HepG2 (cell line): ENCODE results near the gene SIRT7. TPM values are rescaled to one million over a fixed set of nuclear protein-coding genes. Genes with fewer than 3 reads are reported as not detected.
A peak's percentile ranks its signal among the peaks of the same experiment; 100 is the strongest.

ENCODE experiments used
- FOXC1 ChIP-seq: sonication (generic); formaldehyde crosslinking; IDR thresholded peaks from 2 replicates; pipeline ENCODE4 v1.8.0; 2022; ENCODE audit warnings: mild to moderate bottlenecking, missing genetic modification reagents, borderline replicate concordance
- HOXA3 ChIP-seq: sonication (generic); formaldehyde crosslinking; IDR thresholded peaks from 2 replicates; pipeline ENCODE4 v1.5.0; 2020; ENCODE audit warnings: missing genetic modification reagents
- MTA3 ChIP-seq: sonication (generic); formaldehyde crosslinking; IDR thresholded peaks from 2 replicates; pipeline ENCODE4 v1.4.0; 2020; ENCODE audit warnings: missing genetic modification reagents
- RBM22 ChIP-seq: fragments of 200-400 bp; formaldehyde crosslinking; optimal IDR thresholded peaks from 2 replicates; pipeline ENCODE3; 2017; ENCODE audit warnings: mild to moderate bottlenecking, low read length, moderate library complexity
- SYNCRIP ChIP-seq: fragments of 200-400 bp; formaldehyde crosslinking; IDR thresholded peaks from 2 replicates; pipeline ENCODE4 v1.6.1; 2018; ENCODE audit warnings: mild to moderate bottlenecking, low read depth, low read length; ENCODE audit not compliant: insufficient read depth
- ZFP1 ChIP-seq: IDR thresholded peaks from 2 replicates; pipeline ENCODE4 v1.6.1; 2016
- ZNF317 ChIP-seq: sonication (generic); formaldehyde crosslinking; IDR thresholded peaks from 2 replicates; pipeline ENCODE4 v1.5.0; 2020; ENCODE audit warnings: mild to moderate bottlenecking, missing genetic modification reagents
- ZNF546 ChIP-seq: sonication (generic); formaldehyde crosslinking; conservative IDR thresholded peaks from 2 replicates; pipeline ENCODE4 v1.8.1; 2023; ENCODE audit warnings: mild to moderate bottlenecking, missing genetic modification reagents
- ZNF678 ChIP-seq: sonication (generic); formaldehyde crosslinking; IDR thresholded peaks from 2 replicates; pipeline ENCODE4 v1.4.0; 2020; ENCODE audit warnings: mild to moderate bottlenecking, missing genetic modification reagents
- ZNF776 ChIP-seq: sonication (generic); formaldehyde crosslinking; IDR thresholded peaks from 2 replicates; pipeline ENCODE4 v1.4.0; 2020; ENCODE audit warnings: mild to moderate bottlenecking, missing genetic modification reagents
- ZNF891 ChIP-seq: sonication (generic); formaldehyde crosslinking; IDR thresholded peaks from 2 replicates; pipeline ENCODE4 v1.5.0; 2020; ENCODE audit warnings: mild to moderate bottlenecking, missing genetic modification reagents
- polyA plus RNA-seq, 8 experiments: library from polyadenylated mRNA; depleted of rRNA in 3 of 8; stranded (reverse) in 7 of 8; unstranded in 1 of 8; fragments of >200 nt; fragmentation: Illumina TruSeq in 4 of 8; extraction: Trizol in 4 of 8; gene quantifications; 2 replicates each; pipeline versions ENCODE4 v1.2.1 to v1.2.3, GENCODE V29; 2011 to 2016; ENCODE audit warnings: low read depth in 4 of 8, missing spikeins in 1 of 8, mixed read lengths in 1 of 8; ENCODE audit not compliant: insufficient read depth in 1 of 8
- total RNA-seq, 5 experiments: library from RNA; depleted of rRNA; stranded (reverse); fragments of >200 nt; fragmentation: Illumina TruSeq; extraction: Trizol; gene quantifications; 2 replicates each; pipeline ENCODE4 v1.2.3, GENCODE V29; 2016; ENCODE audit warnings: low read depth in 1 of 5
- TF ChIP-seq, protein P1 (sequence below): sonication (generic); formaldehyde crosslinking; IDR thresholded peaks from 2 replicates; pipeline ENCODE4 v1.4.0; 2020; ENCODE audit warnings: missing genetic modification reagents
- TF ChIP-seq, protein P2 (sequence below): sonication (generic); formaldehyde crosslinking; IDR thresholded peaks from 2 replicates; pipeline ENCODE4 v1.4.0; 2020; ENCODE audit warnings: missing genetic modification reagents
- TF ChIP-seq, protein P3 (sequence below): sonication (generic); formaldehyde crosslinking; IDR thresholded peaks from 2 replicates; pipeline ENCODE4 v1.8.1; 2022; ENCODE audit warnings: mild to moderate bottlenecking, missing genetic modification reagents
- TF ChIP-seq, protein P4 (sequence below): sonication (generic); formaldehyde crosslinking; IDR thresholded peaks from 2 replicates; pipeline ENCODE4 v1.4.0; 2020; ENCODE audit warnings: mild to moderate bottlenecking, low read depth, missing genetic modification reagents
- TF ChIP-seq, protein P5 (sequence below): sonication (generic); formaldehyde crosslinking; IDR thresholded peaks from 2 replicates; pipeline ENCODE4 v1.4.0; 2020; ENCODE audit warnings: missing genetic modification reagents
- TF ChIP-seq, protein P6 (sequence below): sonication (generic); formaldehyde crosslinking; IDR thresholded peaks from 2 replicates; pipeline ENCODE4 v1.4.0; 2020; ENCODE audit warnings: missing genetic modification reagents
- TF ChIP-seq, protein P7 (sequence below): sonication (generic); formaldehyde crosslinking; IDR thresholded peaks from 2 replicates; pipeline ENCODE4 v1.8.0; 2022; ENCODE audit warnings: mild to moderate bottlenecking, missing genetic modification reagents

Gene SIRT7
- total and polyA plus RNA-seq, 2 of the 13 experiments (the other 11 are each of a cell fraction or from before 2014, with no cell fraction given): 8.3 to 24.8 TPM

DNA sequence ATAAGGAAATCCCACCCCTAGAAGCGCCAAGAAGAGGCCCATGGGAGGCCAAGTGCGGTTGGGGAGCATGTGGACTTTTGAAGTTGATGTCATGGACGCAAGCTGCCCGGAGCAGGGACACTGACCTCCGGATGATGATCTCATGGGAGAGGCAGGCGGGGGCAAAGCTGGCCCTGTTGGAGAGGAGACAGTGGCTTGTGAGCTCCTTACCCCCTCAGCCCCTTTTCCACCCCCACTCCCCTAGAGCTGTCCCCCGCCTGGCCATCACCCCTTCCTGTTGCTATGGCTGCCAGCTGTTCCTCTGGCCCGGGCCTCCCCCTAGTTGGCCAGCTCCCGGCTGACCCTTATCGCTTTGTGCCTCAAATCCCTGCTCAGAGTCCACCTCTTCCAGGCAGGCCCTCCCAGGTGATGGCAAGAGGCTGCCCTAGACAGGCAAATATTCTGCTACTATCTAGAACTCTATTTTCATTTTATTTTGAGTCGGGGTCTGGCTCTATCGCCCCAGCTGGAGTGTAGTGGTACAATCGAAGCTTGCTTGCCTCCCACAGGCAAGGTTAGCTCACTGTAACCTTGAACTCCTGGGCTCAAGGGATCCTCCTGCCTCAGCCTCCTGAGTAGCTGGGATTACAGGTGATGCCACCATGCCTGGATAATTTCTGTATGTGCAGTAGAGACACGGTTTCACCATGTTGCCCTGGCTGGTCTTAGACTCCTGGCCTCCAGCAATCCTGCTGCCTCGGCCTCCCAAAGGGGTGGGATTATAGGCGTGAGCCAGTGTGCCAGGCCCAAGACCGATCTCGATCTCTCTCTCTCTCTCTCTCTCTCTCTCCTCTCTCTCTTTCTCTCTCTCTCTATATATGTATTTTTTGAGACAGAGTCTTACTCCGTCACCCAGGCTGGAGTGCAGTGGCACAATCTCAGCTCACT lies 36.4 kb upstream of the SIRT7 start (continued):
- TF ChIP-seq, protein P1, sequence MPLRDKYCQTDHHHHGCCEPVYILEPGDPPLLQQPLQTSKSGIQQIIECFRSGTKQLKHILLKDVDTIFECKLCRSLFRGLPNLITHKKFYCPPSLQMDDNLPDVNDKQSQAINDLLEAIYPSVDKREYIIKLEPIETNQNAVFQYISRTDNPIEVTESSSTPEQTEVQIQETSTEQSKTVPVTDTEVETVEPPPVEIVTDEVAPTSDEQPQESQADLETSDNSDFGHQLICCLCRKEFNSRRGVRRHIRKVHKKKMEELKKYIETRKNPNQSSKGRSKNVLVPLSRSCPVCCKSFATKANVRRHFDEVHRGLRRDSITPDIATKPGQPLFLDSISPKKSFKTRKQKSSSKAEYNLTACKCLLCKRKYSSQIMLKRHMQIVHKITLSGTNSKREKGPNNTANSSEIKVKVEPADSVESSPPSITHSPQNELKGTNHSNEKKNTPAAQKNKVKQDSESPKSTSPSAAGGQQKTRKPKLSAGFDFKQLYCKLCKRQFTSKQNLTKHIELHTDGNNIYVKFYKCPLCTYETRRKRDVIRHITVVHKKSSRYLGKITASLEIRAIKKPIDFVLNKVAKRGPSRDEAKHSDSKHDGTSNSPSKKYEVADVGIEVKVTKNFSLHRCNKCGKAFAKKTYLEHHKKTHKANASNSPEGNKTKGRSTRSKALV (CRISPR knock-in tag): no peak
- TF ChIP-seq ZNF891 (no peak), MTA3 (CRISPR knock-in tag) (no peak), ZNF317 (CRISPR knock-in tag) (no peak), ZNF776 (CRISPR knock-in tag) (no peak), ZFP1 (CRISPR knock-in tag) (no peak), FOXC1 (no peak), ZNF546 (CRISPR knock-in tag) (no peak), HOXA3 (CRISPR knock-in tag) (peak; percentile 8; the same call in 1 of the 2 replicates), RBM22 (peak; percentile 57), SYNCRIP (no peak), ZNF678 (CRISPR knock-in tag) (no peak)
- TF ChIP-seq, protein P2, sequence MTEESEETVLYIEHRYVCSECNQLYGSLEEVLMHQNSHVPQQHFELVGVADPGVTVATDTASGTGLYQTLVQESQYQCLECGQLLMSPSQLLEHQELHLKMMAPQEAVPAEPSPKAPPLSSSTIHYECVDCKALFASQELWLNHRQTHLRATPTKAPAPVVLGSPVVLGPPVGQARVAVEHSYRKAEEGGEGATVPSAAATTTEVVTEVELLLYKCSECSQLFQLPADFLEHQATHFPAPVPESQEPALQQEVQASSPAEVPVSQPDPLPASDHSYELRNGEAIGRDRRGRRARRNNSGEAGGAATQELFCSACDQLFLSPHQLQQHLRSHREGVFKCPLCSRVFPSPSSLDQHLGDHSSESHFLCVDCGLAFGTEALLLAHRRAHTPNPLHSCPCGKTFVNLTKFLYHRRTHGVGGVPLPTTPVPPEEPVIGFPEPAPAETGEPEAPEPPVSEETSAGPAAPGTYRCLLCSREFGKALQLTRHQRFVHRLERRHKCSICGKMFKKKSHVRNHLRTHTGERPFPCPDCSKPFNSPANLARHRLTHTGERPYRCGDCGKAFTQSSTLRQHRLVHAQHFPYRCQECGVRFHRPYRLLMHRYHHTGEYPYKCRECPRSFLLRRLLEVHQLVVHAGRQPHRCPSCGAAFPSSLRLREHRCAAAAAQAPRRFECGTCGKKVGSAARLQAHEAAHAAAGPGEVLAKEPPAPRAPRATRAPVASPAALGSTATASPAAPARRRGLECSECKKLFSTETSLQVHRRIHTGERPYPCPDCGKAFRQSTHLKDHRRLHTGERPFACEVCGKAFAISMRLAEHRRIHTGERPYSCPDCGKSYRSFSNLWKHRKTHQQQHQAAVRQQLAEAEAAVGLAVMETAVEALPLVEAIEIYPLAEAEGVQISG: no peak
- TF ChIP-seq, protein P3, sequence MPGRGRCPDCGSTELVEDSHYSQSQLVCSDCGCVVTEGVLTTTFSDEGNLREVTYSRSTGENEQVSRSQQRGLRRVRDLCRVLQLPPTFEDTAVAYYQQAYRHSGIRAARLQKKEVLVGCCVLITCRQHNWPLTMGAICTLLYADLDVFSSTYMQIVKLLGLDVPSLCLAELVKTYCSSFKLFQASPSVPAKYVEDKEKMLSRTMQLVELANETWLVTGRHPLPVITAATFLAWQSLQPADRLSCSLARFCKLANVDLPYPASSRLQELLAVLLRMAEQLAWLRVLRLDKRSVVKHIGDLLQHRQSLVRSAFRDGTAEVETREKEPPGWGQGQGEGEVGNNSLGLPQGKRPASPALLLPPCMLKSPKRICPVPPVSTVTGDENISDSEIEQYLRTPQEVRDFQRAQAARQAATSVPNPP (CRISPR knock-in tag): no peak
- TF ChIP-seq, protein P4, sequence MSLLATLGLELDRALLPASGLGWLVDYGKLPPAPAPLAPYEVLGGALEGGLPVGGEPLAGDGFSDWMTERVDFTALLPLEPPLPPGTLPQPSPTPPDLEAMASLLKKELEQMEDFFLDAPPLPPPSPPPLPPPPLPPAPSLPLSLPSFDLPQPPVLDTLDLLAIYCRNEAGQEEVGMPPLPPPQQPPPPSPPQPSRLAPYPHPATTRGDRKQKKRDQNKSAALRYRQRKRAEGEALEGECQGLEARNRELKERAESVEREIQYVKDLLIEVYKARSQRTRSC (CRISPR knock-in tag): no peak
- TF ChIP-seq, protein P5, sequence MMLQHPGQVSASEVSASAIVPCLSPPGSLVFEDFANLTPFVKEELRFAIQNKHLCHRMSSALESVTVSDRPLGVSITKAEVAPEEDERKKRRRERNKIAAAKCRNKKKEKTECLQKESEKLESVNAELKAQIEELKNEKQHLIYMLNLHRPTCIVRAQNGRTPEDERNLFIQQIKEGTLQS: peak; percentile 68
- TF ChIP-seq, protein P6, sequence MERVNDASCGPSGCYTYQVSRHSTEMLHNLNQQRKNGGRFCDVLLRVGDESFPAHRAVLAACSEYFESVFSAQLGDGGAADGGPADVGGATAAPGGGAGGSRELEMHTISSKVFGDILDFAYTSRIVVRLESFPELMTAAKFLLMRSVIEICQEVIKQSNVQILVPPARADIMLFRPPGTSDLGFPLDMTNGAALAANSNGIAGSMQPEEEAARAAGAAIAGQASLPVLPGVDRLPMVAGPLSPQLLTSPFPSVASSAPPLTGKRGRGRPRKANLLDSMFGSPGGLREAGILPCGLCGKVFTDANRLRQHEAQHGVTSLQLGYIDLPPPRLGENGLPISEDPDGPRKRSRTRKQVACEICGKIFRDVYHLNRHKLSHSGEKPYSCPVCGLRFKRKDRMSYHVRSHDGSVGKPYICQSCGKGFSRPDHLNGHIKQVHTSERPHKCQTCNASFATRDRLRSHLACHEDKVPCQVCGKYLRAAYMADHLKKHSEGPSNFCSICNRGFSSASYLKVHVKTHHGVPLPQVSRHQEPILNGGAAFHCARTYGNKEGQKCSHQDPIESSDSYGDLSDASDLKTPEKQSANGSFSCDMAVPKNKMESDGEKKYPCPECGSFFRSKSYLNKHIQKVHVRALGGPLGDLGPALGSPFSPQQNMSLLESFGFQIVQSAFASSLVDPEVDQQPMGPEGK (CRISPR knock-in tag): 0 out of 2 replicates have a peak, but pooled peaks have one; percentile 12
- TF ChIP-seq, protein P7, sequence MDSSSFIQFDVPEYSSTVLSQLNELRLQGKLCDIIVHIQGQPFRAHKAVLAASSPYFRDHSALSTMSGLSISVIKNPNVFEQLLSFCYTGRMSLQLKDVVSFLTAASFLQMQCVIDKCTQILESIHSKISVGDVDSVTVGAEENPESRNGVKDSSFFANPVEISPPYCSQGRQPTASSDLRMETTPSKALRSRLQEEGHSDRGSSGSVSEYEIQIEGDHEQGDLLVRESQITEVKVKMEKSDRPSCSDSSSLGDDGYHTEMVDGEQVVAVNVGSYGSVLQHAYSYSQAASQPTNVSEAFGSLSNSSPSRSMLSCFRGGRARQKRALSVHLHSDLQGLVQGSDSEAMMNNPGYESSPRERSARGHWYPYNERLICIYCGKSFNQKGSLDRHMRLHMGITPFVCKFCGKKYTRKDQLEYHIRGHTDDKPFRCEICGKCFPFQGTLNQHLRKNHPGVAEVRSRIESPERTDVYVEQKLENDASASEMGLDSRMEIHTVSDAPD (CRISPR knock-in tag): no peak
